Sigmoid colon (tissue), 3 donors: ENCODE results near the gene KCP.

Experiments
- POLR2A ChIP-seq, 2 donors: fragments of 450-650 bp; IDR thresholded peaks; one replicate each; pipeline ENCODE4 v1.6.1; 2016; ENCODE audit warnings: antibody characterized with exemption in 2 of 2, mild to moderate bottlenecking in 2 of 2, moderate library complexity in 2 of 2
- TF ChIP-seq, protein P1 (sequence below), 4 experiments: fragments of 450-650 bp in 3 of 4; fragments of 200-600 bp in 1 of 4; IDR thresholded peaks; one replicate each; pipeline ENCODE4 v1.5.1; 2016 to 2019; ENCODE audit warnings: antibody characterized with exemption in 4 of 4, mild to moderate bottlenecking in 3 of 4, moderate library complexity in 2 of 4

DNA sequence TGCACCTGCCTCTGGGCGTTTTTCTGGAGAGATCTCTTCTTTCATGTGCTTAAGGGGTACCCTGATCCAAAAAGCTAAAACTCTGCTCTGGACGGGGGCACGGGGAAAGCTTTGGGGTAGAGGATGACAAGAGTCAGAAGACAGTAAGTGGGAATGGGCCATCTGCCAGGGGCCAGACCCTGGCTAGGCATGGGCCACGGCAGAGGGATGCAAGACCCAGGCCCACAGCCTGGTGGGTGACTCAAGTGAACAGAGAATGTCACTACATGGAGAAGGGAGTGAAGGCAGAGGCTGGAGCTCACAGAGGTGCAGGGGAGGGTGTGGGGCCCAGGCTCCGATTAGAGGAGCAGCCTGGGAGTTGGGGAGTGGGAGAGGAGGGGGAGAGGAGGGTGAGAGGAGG lies 65.0 kb downstream of the KCP start:
- TF ChIP-seq, protein P1, sequence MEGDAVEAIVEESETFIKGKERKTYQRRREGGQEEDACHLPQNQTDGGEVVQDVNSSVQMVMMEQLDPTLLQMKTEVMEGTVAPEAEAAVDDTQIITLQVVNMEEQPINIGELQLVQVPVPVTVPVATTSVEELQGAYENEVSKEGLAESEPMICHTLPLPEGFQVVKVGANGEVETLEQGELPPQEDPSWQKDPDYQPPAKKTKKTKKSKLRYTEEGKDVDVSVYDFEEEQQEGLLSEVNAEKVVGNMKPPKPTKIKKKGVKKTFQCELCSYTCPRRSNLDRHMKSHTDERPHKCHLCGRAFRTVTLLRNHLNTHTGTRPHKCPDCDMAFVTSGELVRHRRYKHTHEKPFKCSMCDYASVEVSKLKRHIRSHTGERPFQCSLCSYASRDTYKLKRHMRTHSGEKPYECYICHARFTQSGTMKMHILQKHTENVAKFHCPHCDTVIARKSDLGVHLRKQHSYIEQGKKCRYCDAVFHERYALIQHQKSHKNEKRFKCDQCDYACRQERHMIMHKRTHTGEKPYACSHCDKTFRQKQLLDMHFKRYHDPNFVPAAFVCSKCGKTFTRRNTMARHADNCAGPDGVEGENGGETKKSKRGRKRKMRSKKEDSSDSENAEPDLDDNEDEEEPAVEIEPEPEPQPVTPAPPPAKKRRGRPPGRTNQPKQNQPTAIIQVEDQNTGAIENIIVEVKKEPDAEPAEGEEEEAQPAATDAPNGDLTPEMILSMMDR (IDR thresholded peaks at IDR 0.05), result no peak
- no peak for TF ChIP-seq POLR2A (IDR thresholded peaks at IDR 0.05)
